NT2/D1 (cell line): Measurements from ENCODE around the gene ACTR10.
"Not testable (repeated sequence)": the region's sequence is repeated elsewhere in the genome, so short reads cannot be mapped to it uniquely, and the experiment has no call there.

Experiments
- DNase-seq: peaks from one replicate; pipeline ENCODE4 v3.0.0-alpha.2; 2011; ENCODE audit warnings: low read depth, low spot score
- H3K27me3 ChIP-seq: 2 replicates; pipeline ENCODE4 v1.6.0; 2011; ENCODE audit warnings: mild to moderate bottlenecking; ENCODE audit not compliant: insufficient read length, insufficient read depth
- H3K36me3 ChIP-seq: 2 replicates; pipeline ENCODE4 v1.6.1; 2011; ENCODE audit warnings: mild to moderate bottlenecking, low read length, mixed read lengths; ENCODE audit not compliant: insufficient read depth, insufficient read length
- H3K4me1 ChIP-seq: 2 replicates; pipeline ENCODE4 v1.5.1; 2011; ENCODE audit not compliant: insufficient read depth, insufficient read length
- H3K4me3 ChIP-seq: 2 replicates; pipeline ENCODE4 v1.5.1; 2011; ENCODE audit warnings: low read depth; ENCODE audit not compliant: insufficient read length
- H3K9ac ChIP-seq: 2 replicates; pipeline ENCODE4 v1.6.0; 2011; ENCODE audit warnings: low read depth; ENCODE audit not compliant: insufficient read length
- H3K9me3 ChIP-seq: 2 replicates; pipeline ENCODE4 v1.5.1; 2011; ENCODE audit warnings: mild to moderate bottlenecking, low read length; ENCODE audit not compliant: insufficient read depth
- SUZ12 ChIP-seq: IDR thresholded peaks from 2 replicates; pipeline ENCODE4 v1.6.1; 2011; ENCODE audit not compliant: insufficient read length, insufficient read depth; ENCODE audit errors: extremely low read depth
- YY1 ChIP-seq: IDR thresholded peaks from 2 replicates; pipeline ENCODE4 v1.6.1; 2011; ENCODE audit not compliant: insufficient read length, insufficient read depth
- ZNF274 ChIP-seq: IDR thresholded peaks from 2 replicates; pipeline ENCODE4 v1.6.1; 2011; ENCODE audit warnings: mild to moderate bottlenecking, low read depth, low read length

The ACTR10 gene

GRCh38 chr14:58249611-58250010 lies 49.7 kb downstream of the ACTR10 start:
- no peak overlapping the region for H3K4me3 ChIP-seq
- DNase-seq = no peak
- no peak overlapping the region for H3K9ac ChIP-seq
- TF ChIP-seq ZNF274 = no peak
- no peak for TF ChIP-seq YY1
- TF ChIP-seq SUZ12 = no peak
- H3K36me3 ChIP-seq = peaks cover 57% of the 10 kb centered on the region
- no peaks in the 10 kb centered on the region for H3K27me3 ChIP-seq
- no peaks in the 10 kb centered on the region for H3K9me3 ChIP-seq
- H3K4me1 ChIP-seq = no peaks in the 10 kb centered on the region

- Histone ChIP-seq H3K9ac (no peak overlapping the region), H3K27me3 (no peaks in the 10 kb centered on the region), H3K4me1 (no peaks in the 10 kb centered on the region), H3K9me3 (no peaks in the 10 kb centered on the region), H3K36me3 (peaks cover 72% of the 10 kb centered on the region), H3K4me3 (no peak overlapping the region)
- TF ChIP-seq YY1 (no peak), ZNF274 (no peak), SUZ12 (no peak)
- no peak for DNase-seq
Observed at GRCh38 chr14:58258156-58258555, 58.2 kb downstream of the ACTR10 start.

GRCh38 chr14:58262005-58262404 lies 62.1 kb downstream of the ACTR10 start:
- not testable (repeated sequence) for DNase-seq, H3K9me3 ChIP-seq, H3K4me3 ChIP-seq, H3K27me3 ChIP-seq, H3K4me1 ChIP-seq, H3K9ac ChIP-seq
- H3K36me3 ChIP-seq = peaks cover 77% of the 10 kb centered on the region

GRCh38 chr14:58265401-58265800 lies 65.5 kb downstream of the ACTR10 start:
- H3K27me3 ChIP-seq = no peaks in the 10 kb centered on the region
- no peak overlapping the region for H3K9ac ChIP-seq
- no peak for DNase-seq
- H3K4me1 ChIP-seq = no peaks in the 10 kb centered on the region
- peaks cover 76% of the 10 kb centered on the region for H3K36me3 ChIP-seq
- H3K9me3 ChIP-seq = no peaks in the 10 kb centered on the region
- no peak overlapping the region for H3K4me3 ChIP-seq
- TF ChIP-seq ZNF274 = no peak
- TF ChIP-seq YY1 = no peak

- Histone ChIP-seq H3K4me1 (no peaks in the 10 kb centered on the region), H3K9ac (no peak overlapping the region), H3K4me3 (no peak overlapping the region), H3K27me3 (no peaks in the 10 kb centered on the region), H3K9me3 (no peaks in the 10 kb centered on the region), H3K36me3 (peaks cover 64% of the 10 kb centered on the region)
- TF ChIP-seq ZNF274 = no peak
- no peak for TF ChIP-seq SUZ12
- no peak for TF ChIP-seq YY1
- no peak for DNase-seq
Observed at GRCh38 chr14:58270628-58271027, 70.7 kb downstream of the ACTR10 start.

- Histone ChIP-seq H3K4me1 (no peaks in the 10 kb centered on the region), H3K9me3 (no peaks in the 10 kb centered on the region), H3K27me3 (no peaks in the 10 kb centered on the region), H3K9ac (no peak overlapping the region), H3K4me3 (no peak overlapping the region), H3K36me3 (peaks cover 60% of the 10 kb centered on the region)
- no peak for DNase-seq
- TF ChIP-seq SUZ12 (no peak), ZNF274 (no peak), YY1 (no peak)
Observed at GRCh38 chr14:58272588-58273372, 72.8 kb downstream of the ACTR10 start.

- H3K36me3 ChIP-seq = peaks cover 58% of the 10 kb centered on the region
- no peak overlapping the region for H3K9ac ChIP-seq
- DNase-seq = no peak
- no peaks in the 10 kb centered on the region for H3K27me3 ChIP-seq
- H3K4me1 ChIP-seq = no peaks in the 10 kb centered on the region
- TF ChIP-seq ZNF274 (no peak), SUZ12 (no peak), YY1 (no peak)
- H3K9me3 ChIP-seq = no peaks in the 10 kb centered on the region
- H3K4me3 ChIP-seq = no peak overlapping the region
Observed at GRCh38 chr14:58274881-58275280, 74.9 kb downstream of the ACTR10 start.
